Fibroblast of peridontal ligament (primary cell): ENCODE results near the gene LENG8.

Experiments used
- DNase-seq: peaks from one replicate; pipeline ENCODE4 v3.0.0-alpha.2; 2010; ENCODE audit errors: extremely low read depth

The LENG8 gene

DNA sequence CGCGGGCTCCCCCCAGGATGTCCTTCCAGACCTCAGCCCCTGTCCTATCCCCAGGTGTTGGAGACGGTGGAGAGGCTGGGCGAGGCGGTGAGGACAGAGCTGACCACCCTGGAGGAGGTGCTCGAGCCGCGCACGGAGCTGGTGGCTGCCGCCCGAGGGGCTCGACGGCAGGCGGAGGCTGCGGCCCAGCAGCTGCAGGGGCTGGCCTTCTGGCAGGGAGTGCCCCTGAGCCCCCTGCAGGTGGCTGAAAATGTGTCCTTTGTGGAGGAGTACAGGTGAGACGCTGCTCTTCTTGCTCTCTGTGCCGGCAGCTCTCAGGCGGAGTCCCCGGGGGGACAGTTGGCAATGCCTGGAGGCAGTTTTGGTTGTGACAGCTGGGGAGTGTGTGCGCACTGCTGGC lies 26.9 kb upstream of the LENG8 start:
- no peak for DNase-seq

DNA sequence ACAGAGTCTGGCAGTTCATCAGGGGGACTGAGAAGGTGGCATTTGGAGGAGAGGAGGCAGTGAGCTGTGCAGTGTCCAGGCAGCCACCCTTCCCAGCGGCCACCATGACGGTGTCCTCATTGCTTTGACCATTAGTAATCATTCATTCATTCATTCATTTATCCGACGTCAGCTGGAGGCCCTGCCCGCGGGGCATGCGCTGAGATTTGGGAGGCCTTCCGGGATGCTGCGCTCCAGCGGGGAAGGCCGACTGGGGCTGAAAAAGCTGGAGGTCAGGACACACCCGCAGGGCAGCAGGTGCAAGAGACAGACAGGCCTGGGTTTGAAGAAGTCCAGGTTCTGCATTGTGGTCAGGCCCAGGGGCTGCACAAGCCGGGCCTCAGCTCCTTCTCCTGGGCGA lies 24.8 kb upstream of the LENG8 start:
- no peak for DNase-seq

DNA sequence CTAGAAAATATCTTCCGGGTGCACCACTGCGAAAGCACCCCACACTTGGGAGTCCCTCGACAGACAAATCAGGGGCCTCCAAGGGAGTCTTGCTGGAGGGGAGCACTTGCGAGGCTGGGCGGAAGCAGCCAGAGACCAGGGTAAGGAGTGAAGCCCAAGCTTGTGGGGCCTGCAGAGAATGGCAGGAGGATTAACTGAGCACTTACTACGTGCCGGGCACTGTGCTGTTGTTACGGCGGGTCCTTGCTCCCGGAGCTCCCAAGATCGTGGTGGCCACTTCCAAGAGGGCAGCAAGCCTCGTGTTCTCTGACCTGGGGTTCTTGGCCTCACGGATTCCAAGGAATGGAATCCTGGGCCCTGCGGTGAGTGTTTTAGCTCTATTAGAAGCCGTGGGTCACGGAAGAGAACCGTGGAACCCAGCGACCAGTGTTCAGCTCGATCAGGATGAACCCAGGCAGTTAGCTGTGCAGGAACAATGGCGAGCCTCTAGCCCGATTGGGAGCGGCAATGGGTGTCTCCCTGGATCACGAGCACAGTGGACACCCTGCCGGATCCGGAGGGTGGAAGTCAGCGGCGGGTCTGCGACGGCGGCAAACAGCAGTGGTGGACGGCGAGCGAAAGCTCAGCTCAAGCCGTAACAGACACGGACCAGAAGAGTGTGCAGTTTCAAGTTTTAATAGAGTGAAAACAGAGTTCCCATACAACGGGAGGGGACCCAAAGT lies 24.2 kb upstream of the LENG8 start:
- no peak for DNase-seq

DNA sequence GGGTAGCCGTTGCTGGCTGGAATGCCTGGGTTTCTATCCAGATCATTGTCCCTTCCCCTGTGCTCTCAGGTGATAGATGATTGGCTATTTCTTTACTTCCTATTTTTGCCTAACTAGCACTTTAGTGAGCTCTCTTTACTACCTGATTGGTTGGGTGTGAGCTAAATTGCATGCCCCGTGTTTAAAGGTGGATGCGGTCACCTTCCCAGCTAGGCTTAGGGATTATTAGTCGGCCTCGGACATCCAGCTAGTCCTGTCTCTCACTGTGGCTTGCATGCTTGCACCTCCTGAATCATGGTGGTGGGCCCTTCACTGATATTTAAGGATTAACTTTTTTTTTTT lies 23.6 kb upstream of the LENG8 start:
- DNase-seq, result no peak

DNA sequence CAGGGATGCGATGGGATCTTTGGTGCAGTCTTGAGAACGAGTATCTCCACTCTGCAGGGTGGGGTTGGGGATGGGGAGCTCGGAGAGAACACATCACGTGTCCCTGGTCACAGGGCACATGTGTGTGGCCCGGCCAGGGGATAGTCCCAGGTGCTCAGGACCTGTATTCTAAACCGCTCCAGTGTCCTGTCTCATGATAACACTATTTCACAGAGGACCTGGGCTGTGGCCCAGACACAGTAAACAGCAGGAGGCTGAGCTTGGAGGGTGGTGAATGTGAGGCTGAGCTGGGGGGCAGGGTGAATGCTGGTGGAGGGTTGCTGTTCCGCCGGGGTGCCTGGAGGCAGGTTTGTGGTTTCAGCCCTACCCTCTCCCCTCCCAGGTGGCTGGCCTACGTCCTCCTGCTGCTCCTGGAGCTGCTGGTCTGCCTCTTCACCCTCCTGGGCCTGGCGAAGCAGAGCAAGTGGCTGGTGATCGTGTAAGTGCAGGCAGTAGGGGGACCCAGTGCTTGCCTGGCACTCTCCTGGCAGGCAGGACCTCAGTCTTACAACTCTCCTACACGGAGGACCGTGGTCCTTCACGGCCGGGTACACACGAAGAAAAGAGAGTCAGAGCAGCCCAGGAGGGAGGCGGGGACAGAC lies 22.6 kb upstream of the LENG8 start:
- no peak for DNase-seq

DNA sequence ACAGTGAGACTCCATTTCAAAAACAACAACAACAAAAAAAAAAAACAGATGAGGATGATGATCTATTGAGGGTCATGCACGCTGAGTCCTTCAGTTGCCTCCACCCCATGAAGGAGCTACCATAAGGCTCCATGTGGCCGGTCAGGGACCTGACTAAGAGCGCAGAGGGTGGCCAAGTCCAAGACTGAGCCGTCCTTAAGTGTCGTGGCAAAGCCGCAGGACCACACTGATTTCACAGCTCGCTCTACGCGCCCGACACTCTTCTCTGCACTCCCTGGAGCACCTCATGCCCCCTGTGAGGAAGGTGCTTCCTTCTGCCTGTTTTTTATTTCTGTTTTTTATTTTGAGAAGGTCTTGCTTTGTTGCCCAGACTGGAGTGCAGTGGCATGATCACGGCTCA lies 21.4 kb upstream of the LENG8 start:
- DNase-seq, result no peak

DNA sequence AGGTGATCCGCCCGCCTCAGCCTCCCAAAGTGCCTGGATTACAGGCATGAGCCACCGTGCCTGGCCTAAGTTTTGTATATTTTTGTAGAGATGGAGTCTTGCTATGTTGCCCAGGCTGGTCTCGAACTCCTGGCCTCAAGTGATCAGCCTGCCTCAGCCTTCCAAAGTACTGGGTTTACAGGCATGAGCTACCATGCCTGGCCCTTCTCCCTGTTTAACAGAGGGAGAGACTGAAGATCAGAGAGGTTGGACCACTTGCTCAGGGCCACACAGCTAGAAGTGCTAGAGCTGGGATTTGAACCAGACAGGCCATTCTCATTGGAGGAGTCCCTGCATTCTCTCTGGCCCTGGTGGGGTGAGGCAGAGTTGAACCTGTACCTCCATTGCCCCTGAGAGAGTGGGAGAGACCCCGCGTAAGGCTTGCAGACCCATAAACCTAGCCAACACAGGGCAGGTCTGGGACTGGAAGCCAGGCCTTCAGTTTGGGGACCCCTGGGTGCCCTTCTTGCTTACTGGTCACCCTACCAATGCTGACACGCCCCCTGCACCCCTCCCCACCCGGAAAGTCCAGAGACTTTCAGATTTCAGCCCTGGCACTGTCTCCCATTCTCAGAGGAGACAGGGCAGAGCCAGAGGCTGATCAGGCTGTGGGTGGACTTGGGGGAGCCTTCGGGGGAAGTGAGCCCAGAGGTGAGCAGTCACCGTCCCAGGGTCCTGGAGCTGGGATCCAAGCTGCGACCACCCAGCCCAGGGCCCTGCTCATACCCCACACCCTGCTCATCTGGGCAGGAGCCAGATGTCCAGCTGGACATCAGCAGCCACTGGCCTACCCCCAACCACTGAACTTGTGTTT lies 20.4 kb upstream of the LENG8 start:
- no peak for DNase-seq

DNA sequence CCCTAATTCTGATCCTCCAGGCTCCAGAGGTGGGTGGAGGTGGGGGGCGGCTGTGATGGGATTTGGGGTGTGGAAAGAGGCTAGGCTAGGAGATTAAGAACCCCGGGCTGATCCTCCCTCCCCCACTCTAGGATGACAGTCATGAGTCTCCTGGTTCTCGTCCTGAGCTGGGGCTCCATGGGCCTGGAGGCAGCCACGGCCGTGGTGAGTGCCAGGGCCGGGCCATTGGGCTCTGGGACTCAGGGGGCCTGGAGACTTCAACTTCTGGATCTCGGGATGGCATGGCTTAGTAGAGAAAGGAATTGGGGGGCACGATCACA lies 19.9 kb upstream of the LENG8 start:
- no peak for DNase-seq

DNA sequence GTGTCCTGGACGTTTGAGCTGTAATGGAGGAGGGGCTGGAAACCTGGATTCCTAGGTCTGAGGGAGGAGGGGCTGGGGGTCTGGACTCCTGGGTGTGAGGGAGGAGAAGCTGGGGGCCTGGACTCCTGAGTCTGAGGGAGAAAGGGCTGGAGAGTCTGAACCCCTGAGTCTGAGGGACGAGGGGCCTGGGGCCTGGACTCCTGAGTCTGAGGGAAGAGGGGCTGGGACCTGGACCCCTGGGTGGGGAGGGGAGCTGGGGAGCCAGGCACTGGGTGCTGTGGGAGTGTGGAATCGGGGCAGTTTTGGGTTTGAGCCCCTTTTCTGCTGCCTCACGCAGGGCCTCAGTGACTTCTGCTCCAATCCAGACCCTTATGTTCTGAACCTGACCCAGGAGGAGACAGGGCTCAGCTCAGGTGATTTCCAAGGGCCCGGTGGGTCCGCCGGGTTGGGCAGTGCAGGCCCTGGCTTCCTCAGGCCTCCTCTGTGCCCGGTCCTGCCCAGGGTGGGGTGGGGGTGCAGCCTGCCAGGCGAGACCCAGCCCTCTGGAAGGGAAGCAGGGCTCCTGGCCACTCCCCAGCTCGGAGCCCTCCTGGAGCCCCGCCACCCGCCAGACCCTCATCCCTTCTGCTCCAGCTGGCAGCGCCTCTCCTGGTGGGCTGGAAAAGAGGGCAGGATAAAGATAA lies 19.3 kb upstream of the LENG8 start:
- no peak for DNase-seq

DNA sequence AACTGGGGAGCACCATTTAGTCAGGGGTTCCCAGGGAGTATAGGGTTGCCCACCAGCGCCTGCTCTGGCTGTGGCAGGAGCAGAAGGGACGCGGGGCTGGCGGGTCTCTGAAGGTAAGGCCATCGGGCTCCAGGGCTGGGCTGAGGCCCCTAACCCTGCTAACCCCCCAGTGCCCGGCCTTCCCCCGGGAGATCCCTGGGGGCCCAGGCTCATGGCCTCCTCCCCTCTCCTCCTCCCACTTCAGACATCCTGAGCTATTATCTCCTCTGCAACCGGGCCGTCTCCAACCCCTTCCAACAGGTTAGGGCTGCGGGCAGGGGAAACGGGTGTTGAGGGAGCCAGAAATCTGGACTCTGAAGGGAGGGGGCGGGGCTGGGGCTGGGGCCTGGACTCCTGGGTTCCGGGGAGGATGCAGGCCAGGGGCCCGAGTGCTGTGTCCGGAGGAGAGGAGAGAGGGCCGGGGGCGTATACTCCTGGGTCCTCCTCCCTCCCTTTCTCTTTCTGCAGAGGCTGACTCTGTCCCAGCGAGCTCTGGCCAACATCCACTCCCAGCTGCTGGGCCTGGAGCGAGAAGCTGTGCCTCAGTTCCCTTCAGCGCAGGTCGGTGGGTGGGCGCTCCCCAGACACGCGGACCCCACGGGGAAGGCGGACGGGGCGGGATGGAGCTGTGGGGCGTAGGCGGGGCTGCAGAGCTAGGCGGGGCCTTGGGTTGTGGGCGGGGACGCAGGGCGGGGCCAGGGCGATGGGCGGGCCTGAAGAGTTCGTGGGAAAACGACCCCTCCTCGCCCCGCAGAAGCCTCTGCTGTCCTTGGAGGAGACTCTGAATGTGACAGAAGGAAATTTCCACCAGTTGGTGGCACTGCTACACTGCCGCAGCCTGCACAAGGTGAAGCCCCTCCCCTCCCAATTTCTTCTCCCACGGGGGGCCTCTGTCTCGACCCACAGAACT lies 18.4 kb upstream of the LENG8 start:
- no peak for DNase-seq

DNA sequence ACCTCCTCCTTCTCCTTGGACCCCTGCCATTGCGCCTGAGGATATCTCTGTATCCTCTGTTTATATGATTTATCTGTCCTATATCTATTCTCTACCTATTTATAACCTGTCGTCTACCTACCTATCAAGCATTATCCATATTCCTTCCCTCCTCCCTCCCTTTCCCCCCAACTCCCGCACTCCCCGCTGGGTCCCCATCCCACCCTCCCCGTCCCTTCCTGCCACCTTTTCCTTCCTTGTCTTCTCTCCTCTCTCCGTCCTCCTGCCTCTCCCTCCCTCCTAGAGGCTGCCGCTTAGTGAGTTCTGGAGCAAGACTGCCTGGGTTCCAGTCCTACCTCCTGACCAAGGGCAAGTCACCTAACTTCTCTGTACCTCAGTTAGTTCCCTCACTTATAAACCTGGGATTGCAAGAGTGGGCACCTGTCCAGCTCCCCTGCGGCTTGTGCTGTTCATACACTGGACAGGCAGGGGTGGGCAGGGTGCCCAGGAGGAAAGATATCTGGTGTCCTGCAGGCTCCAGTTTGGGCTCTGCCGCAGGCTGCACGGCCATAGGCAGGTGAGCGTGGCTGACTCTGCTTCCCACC lies 17.7 kb upstream of the LENG8 start:
- DNase-seq, result peak; percentile 17

DNA sequence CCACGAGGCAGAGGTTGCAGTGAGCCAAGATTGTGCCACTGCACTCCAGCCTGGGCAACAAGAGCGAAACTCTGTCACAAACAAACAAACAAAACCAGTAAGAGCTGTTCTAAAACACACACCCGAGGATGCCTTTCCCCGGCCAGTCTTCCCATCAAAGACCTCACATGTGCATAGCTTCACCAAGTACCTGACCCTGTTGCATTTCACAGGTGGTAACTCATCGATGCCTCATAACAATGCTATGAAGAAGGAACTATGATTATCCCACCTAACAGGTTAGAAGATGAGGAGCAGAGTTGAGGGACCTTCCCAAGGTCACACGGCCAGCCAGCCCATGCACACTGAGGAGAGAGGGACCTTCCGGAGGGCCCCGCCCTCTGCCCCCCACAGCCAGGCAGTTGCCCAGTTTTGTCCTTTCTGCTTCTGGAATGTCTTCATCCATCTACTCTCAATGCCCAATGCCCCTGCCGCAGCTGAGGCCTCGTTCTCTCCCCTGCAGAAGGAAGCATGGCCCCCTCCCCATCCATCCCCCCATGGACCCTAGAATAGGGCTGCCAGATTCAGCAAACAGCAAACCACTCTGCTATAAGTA lies 16.8 kb upstream of the LENG8 start:
- no peak for DNase-seq

DNA sequence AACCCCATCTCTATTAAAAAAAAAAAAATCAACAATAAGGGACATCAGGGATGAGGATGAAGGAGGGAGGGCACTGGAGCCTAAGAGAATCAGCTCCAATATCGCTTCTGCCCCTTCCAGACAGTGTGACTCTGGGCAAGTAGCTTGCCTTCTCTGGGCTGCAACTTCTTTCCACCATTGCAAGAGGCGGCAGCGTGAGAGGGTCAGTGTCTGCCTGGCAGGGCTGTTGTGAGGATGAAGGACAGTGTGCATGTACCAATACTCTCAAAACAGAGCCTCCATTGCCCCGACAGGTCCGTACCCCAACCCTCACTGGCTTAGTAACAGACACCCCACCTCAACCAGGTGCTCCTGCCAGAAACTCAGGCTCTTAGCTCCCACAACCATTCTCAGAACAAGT lies 15.3 kb upstream of the LENG8 start:
- DNase-seq, result no peak

DNA sequence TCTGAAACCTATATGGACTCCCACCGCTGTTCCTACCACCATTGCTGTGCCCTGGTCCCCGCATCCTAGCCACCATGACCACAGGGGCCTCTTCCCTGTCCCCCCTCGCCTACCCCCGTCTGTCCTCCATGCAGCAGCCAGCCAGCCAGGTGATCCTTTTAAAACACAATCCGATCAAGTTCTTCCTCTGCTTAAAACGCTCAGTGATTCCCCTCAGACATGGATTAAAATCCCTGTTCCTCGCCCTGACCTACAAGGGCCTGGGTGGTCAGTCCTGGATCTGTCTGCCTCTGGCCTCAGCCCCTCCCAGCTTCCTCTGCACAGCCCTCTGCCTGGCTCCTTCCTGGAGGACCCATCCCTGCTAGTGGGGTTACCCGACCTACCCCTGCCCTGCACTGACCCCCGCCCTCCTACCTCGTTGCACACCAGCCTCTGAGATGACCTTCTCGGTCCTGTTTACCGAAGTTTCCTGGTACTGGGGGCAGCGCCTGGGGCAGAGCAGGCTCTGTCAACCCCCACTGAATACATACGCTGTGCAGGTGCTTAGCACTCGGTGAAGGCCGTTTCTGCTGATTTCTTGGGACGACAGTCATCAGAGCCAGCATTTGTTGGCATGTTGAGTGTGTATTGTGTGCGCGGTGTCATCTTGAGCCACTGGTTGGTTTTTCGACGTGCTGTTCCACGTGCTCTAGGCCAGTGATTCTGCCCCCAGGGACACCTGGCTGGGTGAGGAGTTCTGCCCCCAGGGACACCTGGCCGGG lies 14.7 kb upstream of the LENG8 start:
- no peak for DNase-seq

DNA sequence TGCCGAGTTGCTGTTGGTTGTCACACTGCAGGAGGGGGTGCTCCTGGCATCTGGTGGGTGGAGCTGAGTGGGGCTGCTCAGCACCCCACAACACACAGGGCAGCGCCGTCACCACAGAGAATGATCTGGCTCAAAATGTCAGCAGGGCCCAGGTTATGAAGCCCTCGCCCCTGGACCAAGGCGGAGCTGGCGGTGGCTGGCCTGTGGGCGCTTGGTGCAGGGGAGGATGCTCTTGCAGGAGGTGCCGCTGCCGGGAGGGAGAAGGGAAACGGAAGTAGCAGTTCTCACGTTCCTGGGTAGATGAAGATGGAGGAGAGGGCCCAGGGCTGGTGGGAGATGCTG lies 14.2 kb upstream of the LENG8 start:
- DNase-seq, result no peak

DNA sequence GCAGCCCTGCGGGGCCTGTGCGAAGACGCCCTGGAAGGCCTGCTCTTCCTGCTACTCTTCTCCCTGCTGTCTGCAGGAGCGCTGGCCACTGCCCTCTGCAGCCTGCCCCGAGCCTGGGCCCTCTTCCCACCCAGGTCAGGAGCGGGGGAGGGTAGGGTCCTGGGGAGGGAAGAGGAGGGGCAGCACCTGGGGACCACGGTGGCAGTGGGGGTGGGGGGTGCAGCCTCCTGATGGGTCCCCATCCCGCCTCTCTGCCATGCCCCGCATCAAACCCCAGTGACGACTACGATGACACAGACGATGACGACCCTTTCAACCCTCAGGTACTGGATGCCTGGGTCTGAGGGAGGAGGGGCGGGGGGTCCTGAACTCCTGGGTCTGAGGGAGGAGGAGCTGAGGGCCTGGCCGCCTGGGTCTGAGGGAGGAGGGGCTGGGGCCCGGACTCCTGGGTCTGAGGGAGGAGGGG lies 13.4 kb upstream of the LENG8 start:
- DNase-seq, result no peak

DNA sequence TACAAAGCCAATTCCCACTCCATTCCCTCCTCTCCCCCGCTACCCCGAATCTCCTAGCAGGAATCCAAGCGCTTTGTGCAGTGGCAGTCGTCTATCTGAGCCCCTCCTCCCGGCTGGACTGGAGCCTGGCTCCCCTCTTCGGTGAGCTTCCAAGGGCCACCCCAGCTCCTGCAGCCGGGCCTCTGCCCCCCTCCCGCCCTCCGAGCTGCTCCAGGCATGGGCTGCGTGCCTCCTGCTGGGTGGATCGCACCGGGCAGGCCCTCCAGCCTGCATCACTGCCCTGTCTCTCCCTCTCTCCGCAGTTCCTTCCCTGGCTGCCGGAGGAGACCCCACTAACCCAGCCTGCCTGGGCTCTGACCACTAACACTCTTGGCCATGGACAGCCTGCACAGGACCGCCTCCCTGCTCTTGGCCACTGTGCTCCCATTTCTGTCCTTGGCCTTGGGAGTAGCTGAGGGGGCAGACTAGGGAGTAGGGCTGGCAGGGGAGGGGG lies 12.9 kb upstream of the LENG8 start:
- no peak for DNase-seq

DNA sequence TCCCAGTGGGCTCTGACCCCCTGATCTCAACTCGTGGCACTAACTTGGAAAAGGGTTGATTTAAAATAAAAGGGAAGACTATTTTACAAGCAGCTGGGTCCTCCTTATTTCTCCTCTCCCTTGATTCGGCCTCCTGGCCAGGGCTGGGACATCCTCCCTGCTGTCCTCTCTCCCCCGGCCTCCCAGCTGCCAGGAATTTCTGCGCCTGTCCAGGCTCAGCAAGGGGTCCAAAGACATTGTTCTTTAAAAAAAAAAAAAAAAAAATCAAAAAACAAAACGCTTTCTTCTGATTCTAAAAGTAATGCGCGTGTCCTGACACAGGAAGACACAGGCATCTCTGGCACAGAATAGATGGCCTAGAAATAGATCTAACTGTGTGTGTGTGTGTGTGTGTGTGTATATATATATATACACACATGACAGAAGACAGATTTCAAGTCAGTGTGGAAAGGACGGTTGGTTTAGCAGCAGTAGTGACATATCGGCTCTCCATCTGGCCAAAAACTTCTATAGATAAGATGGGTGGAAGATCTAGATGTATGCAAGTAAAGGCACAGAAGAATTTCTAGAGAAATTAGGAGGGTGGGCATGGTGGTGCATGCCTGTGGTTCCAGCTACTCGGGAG lies 12.3 kb upstream of the LENG8 start:
- no peak for DNase-seq

DNA sequence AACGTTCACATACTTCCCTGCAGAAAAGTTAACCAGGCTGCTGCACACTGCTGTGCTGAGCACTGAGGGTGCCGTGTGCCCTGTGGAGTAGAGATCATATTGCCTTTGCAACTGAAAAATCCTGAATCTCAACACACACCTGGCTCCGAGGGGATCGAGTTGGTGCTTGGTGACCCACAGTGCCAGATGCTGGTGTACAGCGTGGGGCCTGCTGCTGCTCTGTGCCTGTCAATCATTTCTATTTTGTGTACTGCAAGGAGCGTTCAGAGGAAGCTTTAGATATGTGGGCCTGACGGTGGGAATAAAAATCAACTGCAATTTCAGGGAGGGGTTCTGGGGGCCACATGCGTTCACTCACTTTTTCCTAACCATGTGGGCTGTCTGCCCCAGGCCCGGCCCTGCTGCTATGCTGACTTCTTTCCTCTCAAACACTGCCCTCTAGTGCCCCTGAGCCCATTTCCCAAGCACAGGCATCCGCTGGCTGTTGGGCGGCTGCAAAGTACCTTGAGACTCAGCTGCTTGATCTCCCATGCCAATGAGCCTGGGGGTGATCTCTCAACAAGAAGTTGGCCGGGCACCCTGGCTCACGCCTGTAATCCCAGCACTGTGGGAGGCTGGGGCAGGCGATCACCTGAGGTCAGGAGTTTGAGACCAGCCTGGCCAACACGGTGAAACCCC lies 9.7 kb upstream of the LENG8 start:
- peak; percentile 28 for DNase-seq
